Thyroid gland (tissue), 4 donors: ENCODE measurements around the gene SPATA31D3.

Experiments
- CTCF ChIP-seq, 6 experiments: fragments of 200-600 bp in 3 of 6; fragments of 450-650 bp in 3 of 6; sonication (generic) in 3 of 6; IDR thresholded peaks; one replicate each; pipeline ENCODE4 v1.5.1; 2016 to 2019; ENCODE audit warnings: antibody characterized with exemption in 6 of 6, mild to moderate bottlenecking in 2 of 6, inconsistent platforms in 1 of 6, moderate library complexity in 1 of 6
- POLR2A ChIP-seq, 2 donors: fragments of 450-650 bp; IDR thresholded peaks; one replicate each; pipeline ENCODE4 v1.6.1; 2017; ENCODE audit warnings: antibody characterized with exemption in 2 of 2, mild to moderate bottlenecking in 2 of 2, moderate library complexity in 1 of 2

- no peak for TF ChIP-seq CTCF (IDR thresholded peaks at IDR 0.05)
- TF ChIP-seq POLR2A (IDR thresholded peaks at IDR 0.05) = no peak
Observed at GRCh38 chr9:81969971-81970370, 26.7 kb downstream of the SPATA31D3 start.
